ENCODE measurements around the gene ZSCAN22. TPM values are rescaled to one million over a fixed set of nuclear protein-coding genes. Genes with fewer than 3 reads are reported as not detected.
A peak's percentile ranks its signal among the peaks of the same experiment; 100 is the strongest.

ZSCAN22 gene
- total and polyA plus RNA-seq, 2 donors (not counting 3 experiments of a cell fraction or from before 2014, with no cell fraction given) = 3.6 to 3.7 TPM

DNA sequence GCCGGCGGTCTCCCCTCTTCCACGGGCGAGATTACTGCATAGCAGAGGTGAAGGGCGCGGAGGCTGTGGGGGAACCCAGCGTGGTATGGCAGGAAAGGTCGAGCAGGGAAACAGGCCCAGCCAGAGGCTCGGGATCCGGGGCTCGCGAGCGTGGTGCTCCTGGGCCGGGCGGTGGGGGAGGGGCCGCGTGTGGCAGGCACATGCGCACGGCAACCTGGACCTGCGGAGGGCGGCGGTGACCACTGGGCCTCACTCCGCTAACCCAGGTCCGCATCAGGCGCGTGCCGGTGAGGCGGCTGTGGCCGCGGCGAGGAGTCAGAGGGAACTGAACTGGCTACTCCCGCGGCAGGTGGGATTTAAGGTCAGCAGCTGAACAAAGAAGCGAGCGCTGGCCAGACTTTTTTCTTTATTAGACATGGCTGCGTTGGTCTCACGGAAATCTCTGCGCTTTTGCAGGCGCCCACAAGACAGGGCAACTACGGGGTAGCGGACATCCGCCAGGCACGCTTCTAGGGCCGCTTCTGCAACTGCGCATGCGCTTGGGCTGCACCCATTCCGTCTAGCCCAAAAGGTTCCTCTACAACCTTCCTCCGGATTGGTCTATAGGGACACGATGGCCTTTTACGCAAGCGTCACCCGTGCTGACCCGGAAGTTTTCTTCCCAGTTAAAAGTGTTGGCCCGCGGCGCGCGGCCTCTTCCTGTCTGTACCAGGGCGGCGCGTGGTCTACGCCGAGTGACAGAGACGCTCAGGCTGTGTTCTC, 60.0 kb downstream of the ZSCAN22 start, which contains the start of gene RPS5:
Gene RPS5 (plus strand): TSS at position 694 of the 762 bp plus-strand sequence. CDS start 869 bp downstream, outside the sequence.
- Histone ChIP-seq H3K9me3 (replicated peaks; ENCODE audit: control insufficient read depth, insufficient read depth, low read length) (no peaks in the 10 kb centered on the region), H2AFZ (ENCODE audit: low read depth, low read length) (peak within 1 kb of the TSS; percentile 66), H3K4me2 (ENCODE audit: insufficient read depth, low read length) (peak within 1 kb of the TSS; percentile 76), H3K9me1 (replicated peaks; ENCODE audit: control insufficient read depth, extremely low read depth, insufficient read depth, low read length) (no peaks in the 10 kb centered on the region), H3K27ac (ENCODE audit: insufficient read depth, low read depth, low read length) (peak within 1 kb of the TSS; percentile 88), H3K4me1 (ENCODE audit: control insufficient read depth, extremely low read depth, insufficient read depth, low read length) (peaks cover 17% of the 10 kb centered on the region), H4K20me1 (replicated peaks; ENCODE audit: control insufficient read depth, extremely low read depth, insufficient read depth, low read length) (peaks cover 2% of the 10 kb centered on the region), H3K79me2 (ENCODE audit: control insufficient read depth, insufficient read depth, low read length) (peaks cover 33% of the 10 kb centered on the region), H3K27me3 (ENCODE audit: control insufficient read depth in 2 of 2, insufficient read depth in 2 of 2, low read length in 2 of 2) (no peaks in the 10 kb centered on the region), H3K36me3 (ENCODE audit: control insufficient read depth in 2 of 2, extremely low read depth in 1 of 2, insufficient read depth in 2 of 2, low read length in 2 of 2) (peaks cover 0 to 5% of the 10 kb centered on the region in 2 experiments), H3K4me3 (replicated peaks in 1 of 3; ENCODE audit: insufficient read depth in 1 of 3, low read depth in 1 of 3, low read length in 3 of 3) (peak within 1 kb of the TSS; percentile 67 to 93 (median 75)), H3K9ac (replicated peaks; ENCODE audit: extremely low read depth, insufficient read depth, low read length) (peak within 1 kb of the TSS; percentile 91)
- CTCF ChIA-PET = no interaction called here
- TF ChIP-seq, protein P1, sequence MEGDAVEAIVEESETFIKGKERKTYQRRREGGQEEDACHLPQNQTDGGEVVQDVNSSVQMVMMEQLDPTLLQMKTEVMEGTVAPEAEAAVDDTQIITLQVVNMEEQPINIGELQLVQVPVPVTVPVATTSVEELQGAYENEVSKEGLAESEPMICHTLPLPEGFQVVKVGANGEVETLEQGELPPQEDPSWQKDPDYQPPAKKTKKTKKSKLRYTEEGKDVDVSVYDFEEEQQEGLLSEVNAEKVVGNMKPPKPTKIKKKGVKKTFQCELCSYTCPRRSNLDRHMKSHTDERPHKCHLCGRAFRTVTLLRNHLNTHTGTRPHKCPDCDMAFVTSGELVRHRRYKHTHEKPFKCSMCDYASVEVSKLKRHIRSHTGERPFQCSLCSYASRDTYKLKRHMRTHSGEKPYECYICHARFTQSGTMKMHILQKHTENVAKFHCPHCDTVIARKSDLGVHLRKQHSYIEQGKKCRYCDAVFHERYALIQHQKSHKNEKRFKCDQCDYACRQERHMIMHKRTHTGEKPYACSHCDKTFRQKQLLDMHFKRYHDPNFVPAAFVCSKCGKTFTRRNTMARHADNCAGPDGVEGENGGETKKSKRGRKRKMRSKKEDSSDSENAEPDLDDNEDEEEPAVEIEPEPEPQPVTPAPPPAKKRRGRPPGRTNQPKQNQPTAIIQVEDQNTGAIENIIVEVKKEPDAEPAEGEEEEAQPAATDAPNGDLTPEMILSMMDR (IDR thresholded peaks at IDR 0.05; ENCODE audit: extremely low read depth in 1 of 2, insufficient read depth in 1 of 2, low read depth in 1 of 2, low read length in 2 of 2) = no peak
- TF ChIP-seq JUN (IDR thresholded peaks at IDR 0.05; ENCODE audit: borderline replicate concordance, insufficient read depth, insufficient read length, low read depth) (no peak), MYC (IDR thresholded peaks at IDR 0.05; ENCODE audit: low read depth, low read length) (peak; percentile 98), POLR2A (IDR thresholded peaks at IDR 0.05; ENCODE audit: low read depth, low read length) (peak; percentile 97), FOS (IDR thresholded peaks at IDR 0.05; ENCODE audit: borderline replicate concordance, insufficient read depth, low read length) (no peak), POLR2AphosphoS5 (IDR thresholded peaks at IDR 0.05; ENCODE audit: insufficient read depth, low read depth, low read length) (peak; percentile 94)
- TF ChIP-seq, protein P2, sequence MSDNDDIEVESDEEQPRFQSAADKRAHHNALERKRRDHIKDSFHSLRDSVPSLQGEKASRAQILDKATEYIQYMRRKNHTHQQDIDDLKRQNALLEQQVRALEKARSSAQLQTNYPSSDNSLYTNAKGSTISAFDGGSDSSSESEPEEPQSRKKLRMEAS (IDR thresholded peaks at IDR 0.05; ENCODE audit: insufficient read depth, insufficient read length) = peak; percentile 50
- DNase-seq (ENCODE audit: low read depth, low spot score) (peak; percentile 98), FAIRE-seq (peak; percentile 100)
- TSS peak; percentile 85 for BruUV-seq (replicated peaks)
- intact Hi-C loops (cut with micrococcal nuclease) (loop anchor here (1.0 to 2.0 kb wide), 3 partner anchors 9 to 173 kb away; partner anchors contain the start of gene RNF225), dilution Hi-C loops (cut with MboI; ENCODE audit: extremely low pct_ligation_motif_present, low sequenced_read_pairs) (no loop called here)
- POLR2A ChIA-PET = no interaction called here
